MM.1S (cell line): Measurements from ENCODE around the gene TSEN2.

Experiments used
- DNase-seq: peaks from one replicate; pipeline ENCODE4 v3.0.0-alpha.2; 2015
- H2AFZ ChIP-seq: fragments of 300-600 bp; sonication (generic); 2 replicates; pipeline ENCODE4 v1.6.0; 2016; ENCODE audit warnings: antibody characterized with exemption, low read length
- H3F3A ChIP-seq: fragments of 300-600 bp; sonication (generic); 2 replicates; pipeline ENCODE4 v1.6.1; 2016; ENCODE audit warnings: mild to moderate bottlenecking, antibody characterized with exemption, low read length, moderate library complexity, mixed read lengths; ENCODE audit not compliant: insufficient read depth
- H3K27ac ChIP-seq: fragments of 300-600 bp; sonication (generic); 2 replicates; pipeline ENCODE4 v1.5.1; 2016; ENCODE audit warnings: mild to moderate bottlenecking, low read length
- H3K27me3 ChIP-seq: fragments of 300-600 bp; sonication (generic); replicated peaks from 2 replicates; pipeline ENCODE4 v1.6.0; 2016; ENCODE audit warnings: low read length; ENCODE audit not compliant: insufficient read depth
- H3K36me3 ChIP-seq: fragments of 300-600 bp; sonication (generic); replicated peaks from 2 replicates; pipeline ENCODE4 v1.6.1; 2016; ENCODE audit warnings: mild to moderate bottlenecking, low read length, mixed read lengths; ENCODE audit not compliant: insufficient read depth
- H3K4me1 ChIP-seq: fragments of 300-600 bp; sonication (generic); 2 replicates; pipeline ENCODE4 v1.6.1; 2016; ENCODE audit warnings: low read length, mixed read lengths
- H3K4me2 ChIP-seq: fragments of 300-600 bp; sonication (generic); 2 replicates; pipeline ENCODE4 v1.6.0; 2016; ENCODE audit warnings: low read depth, low read length
- H3K4me3 ChIP-seq: fragments of 300-600 bp; sonication (generic); 2 replicates; pipeline ENCODE4 v1.5.1; 2016; ENCODE audit warnings: low read length, mixed read lengths
- H3K79me2 ChIP-seq: fragments of 300-600 bp; sonication (generic); 2 replicates; pipeline ENCODE4 v1.6.1; 2016; ENCODE audit warnings: mixed run types, low read length, mixed read lengths
- H3K9ac ChIP-seq: fragments of 300-600 bp; sonication (generic); 2 replicates; pipeline ENCODE4 v1.6.1; 2016; ENCODE audit warnings: low read length, mixed read lengths
- H3K9me2 ChIP-seq: fragments of 300-600 bp; sonication (generic); replicated peaks from 2 replicates; pipeline ENCODE4 v1.6.1; 2016; ENCODE audit warnings: mild to moderate bottlenecking, low read length, mixed read lengths; ENCODE audit not compliant: insufficient read depth
- H3K9me3 ChIP-seq: fragments of 300-600 bp; sonication (generic); replicated peaks from 2 replicates; pipeline ENCODE4 v1.6.1; 2016; ENCODE audit warnings: mild to moderate bottlenecking, low read length, mixed read lengths; ENCODE audit not compliant: insufficient read depth
- H4K20me1 ChIP-seq: fragments of 300-600 bp; sonication (generic); 2 replicates; pipeline ENCODE4 v1.6.1; 2016; ENCODE audit warnings: mild to moderate bottlenecking, low read length, moderate library complexity, mixed read lengths; ENCODE audit not compliant: insufficient read depth
- EZH2 ChIP-seq: fragments of 300-600 bp; sonication (generic); optimal IDR thresholded peaks from 2 replicates; pipeline ENCODE3; 2017; ENCODE audit warnings: low read depth, mild to moderate bottlenecking, antibody characterized with exemption, low read length, mixed read lengths
- EZH2phosphoT487 ChIP-seq: fragments of 300-600 bp; sonication (generic); IDR thresholded peaks from 2 replicates; pipeline ENCODE4 v1.6.1; 2018; ENCODE audit warnings: antibody characterized with exemption, low read length
- TF ChIP-seq, protein P1 (sequence below): fragments of 300-600 bp; sonication (generic); IDR thresholded peaks from 2 replicates; pipeline ENCODE4 v1.5.1; 2016; ENCODE audit warnings: antibody characterized with exemption, low read length, mixed read lengths

Gene TSEN2

DNA sequence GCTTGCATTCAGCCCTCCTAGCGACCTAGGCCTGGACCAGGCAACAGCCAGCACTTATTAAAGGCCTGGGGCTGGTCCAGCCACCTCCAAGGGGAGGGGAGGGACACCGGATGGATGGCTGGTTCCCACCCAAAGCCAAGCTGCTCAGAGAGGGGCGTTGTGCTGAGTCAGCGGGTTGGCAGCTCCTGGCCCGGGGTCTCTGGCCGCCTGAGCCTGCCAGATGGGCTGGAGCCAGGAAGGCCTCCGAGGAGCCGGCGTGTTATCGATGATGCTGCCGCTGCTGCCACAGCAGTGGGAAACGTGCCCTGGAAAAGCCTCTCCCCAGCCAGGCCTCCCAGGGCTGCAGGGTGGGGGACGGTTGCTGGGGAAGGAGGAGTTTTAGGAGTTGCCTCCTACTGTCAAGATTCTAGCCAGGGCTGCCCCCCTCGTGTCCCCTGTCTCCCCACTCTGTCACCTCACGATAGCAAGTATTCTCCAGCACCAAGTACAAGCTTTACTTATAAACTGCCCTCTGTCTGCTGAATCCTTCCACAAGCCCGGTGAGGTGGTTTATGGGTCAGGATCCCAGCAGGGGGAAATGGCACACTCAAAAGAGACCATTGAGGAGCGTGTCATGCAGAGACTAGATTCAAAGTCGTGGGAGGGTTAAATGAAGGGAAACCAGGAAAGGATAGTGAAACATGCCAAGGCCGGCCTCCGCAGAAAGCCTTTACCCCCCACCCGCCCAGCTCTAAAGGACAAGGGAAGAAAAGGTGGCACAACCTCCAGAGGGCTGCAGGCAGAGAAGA, 43.2 kb upstream of the TSEN2 start:
- Histone ChIP-seq H3K79me2 (no peaks in the 10 kb centered on the region), H3K9me3 (no peaks in the 10 kb centered on the region), H3K4me2 (no peak overlapping the region), H3F3A (no peaks in the 10 kb centered on the region), H3K36me3 (no peaks in the 10 kb centered on the region), H3K4me3 (no peak overlapping the region), H4K20me1 (no peaks in the 10 kb centered on the region), H3K27ac (no peak overlapping the region), H3K9me2 (no peaks in the 10 kb centered on the region), H3K4me1 (no peaks in the 10 kb centered on the region), H2AFZ (no peak overlapping the region), H3K27me3 (peaks cover 27% of the 10 kb centered on the region), H3K9ac (no peak overlapping the region)
- DNase-seq, result no peak
- TF ChIP-seq EZH2phosphoT487, result no peak
- TF ChIP-seq EZH2, result no peak
- TF ChIP-seq, protein P1, sequence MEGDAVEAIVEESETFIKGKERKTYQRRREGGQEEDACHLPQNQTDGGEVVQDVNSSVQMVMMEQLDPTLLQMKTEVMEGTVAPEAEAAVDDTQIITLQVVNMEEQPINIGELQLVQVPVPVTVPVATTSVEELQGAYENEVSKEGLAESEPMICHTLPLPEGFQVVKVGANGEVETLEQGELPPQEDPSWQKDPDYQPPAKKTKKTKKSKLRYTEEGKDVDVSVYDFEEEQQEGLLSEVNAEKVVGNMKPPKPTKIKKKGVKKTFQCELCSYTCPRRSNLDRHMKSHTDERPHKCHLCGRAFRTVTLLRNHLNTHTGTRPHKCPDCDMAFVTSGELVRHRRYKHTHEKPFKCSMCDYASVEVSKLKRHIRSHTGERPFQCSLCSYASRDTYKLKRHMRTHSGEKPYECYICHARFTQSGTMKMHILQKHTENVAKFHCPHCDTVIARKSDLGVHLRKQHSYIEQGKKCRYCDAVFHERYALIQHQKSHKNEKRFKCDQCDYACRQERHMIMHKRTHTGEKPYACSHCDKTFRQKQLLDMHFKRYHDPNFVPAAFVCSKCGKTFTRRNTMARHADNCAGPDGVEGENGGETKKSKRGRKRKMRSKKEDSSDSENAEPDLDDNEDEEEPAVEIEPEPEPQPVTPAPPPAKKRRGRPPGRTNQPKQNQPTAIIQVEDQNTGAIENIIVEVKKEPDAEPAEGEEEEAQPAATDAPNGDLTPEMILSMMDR, result no peak

DNA sequence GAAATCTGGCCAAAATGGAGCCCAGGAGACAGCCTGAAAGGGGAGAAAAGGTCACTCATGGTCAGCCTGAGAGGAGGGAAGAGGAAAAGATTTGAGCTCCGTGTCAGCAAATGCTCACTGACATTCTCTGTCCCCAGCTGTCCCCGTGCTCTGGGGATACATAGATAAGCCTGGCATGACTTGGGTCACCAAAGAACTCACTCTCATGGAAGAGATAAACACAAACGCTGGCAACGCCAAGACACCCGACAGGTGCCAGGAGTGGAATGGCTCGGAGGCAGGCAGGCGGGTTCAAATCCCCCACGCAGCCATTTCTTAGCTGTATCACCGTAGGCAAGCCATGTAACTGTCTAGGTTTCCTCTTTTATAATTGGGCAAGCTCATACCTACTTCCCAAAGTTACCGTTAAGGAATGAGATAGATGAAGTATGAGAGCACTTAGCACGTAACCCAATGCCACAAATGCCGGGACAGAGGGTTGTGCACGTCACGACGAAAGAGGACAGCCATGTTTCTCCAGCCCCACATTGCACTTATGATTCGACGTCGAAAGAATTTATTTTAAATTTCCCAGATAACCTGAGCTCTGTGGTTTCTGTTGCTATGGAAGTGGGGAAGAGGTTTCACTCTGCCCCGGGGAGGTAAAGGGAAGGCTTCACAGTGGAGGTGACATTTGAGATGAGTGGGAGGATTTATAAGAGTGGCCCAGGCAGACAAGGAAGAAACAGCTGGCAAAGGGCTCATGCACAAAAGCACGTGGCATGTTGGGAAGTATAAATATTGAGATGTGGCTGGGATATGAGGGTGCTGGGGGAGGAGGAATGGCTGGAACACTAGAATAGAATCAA, 41.4 kb upstream of the TSEN2 start:
- no peak overlapping the region for H3K4me2 ChIP-seq
- H3K36me3 ChIP-seq, result no peaks in the 10 kb centered on the region
- H3K27me3 ChIP-seq, result peaks cover 22% of the 10 kb centered on the region
- no peak overlapping the region for H3K4me3 ChIP-seq
- H3K79me2 ChIP-seq, result no peaks in the 10 kb centered on the region
- no peaks in the 10 kb centered on the region for H3F3A ChIP-seq
- DNase-seq, result no peak
- H2AFZ ChIP-seq, result no peak overlapping the region
- H3K9me2 ChIP-seq, result no peaks in the 10 kb centered on the region
- no peak overlapping the region for H3K27ac ChIP-seq
- TF ChIP-seq EZH2phosphoT487 (no peak), EZH2 (no peak)
- TF ChIP-seq, protein P1, result no peak
- H4K20me1 ChIP-seq, result no peaks in the 10 kb centered on the region
- no peaks in the 10 kb centered on the region for H3K4me1 ChIP-seq
- H3K9ac ChIP-seq, result no peak overlapping the region
- no peaks in the 10 kb centered on the region for H3K9me3 ChIP-seq

DNA sequence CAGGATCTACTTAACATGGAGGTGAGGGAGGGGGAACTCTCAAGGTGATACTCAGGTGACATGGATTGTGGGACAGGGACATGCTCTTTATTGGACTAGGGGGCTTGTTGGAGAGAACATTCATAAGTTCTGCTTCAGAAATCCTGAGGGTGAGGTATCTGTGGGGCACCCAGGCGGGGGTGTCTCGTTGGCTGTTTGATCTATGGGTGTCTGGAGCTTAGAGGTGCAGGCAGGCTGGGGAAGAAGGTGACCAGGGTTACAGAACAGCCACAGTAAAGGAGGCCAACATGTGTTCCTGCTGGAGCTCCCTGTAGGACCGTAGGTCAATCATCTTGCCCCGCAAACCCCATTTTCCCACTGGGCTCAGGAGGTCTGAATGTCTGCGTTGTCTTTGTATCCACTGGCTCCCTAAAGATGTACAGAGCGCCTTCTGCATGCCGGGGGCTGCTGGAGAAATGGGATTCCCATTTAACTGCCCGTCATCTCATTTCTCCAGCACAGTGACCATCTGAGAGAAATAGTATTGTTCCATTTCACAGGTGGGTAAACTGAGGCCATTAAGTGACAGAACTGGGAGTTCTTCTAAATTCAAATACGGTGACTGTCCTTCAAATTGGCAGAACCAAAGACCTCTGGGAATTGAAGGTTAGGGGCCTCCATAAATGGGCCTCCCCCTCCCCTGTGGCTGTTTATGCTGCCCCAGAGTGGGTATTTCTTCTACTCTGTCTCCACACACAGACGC, 40.3 kb upstream of the TSEN2 start:
- Histone ChIP-seq H2AFZ (no peak overlapping the region), H4K20me1 (no peaks in the 10 kb centered on the region), H3K27ac (no peak overlapping the region), H3K9me3 (no peaks in the 10 kb centered on the region), H3K4me1 (no peaks in the 10 kb centered on the region), H3K4me2 (no peak overlapping the region), H3K9me2 (no peaks in the 10 kb centered on the region), H3K36me3 (no peaks in the 10 kb centered on the region), H3K4me3 (no peak overlapping the region), H3K9ac (no peak overlapping the region), H3F3A (no peaks in the 10 kb centered on the region), H3K27me3 (peaks cover 22% of the 10 kb centered on the region), H3K79me2 (no peaks in the 10 kb centered on the region)
- TF ChIP-seq EZH2phosphoT487 (no peak), EZH2 (no peak)
- TF ChIP-seq, protein P1, result no peak
- DNase-seq, result no peak
